GM19351 (cell line): ENCODE measurements around the gene RTF1.
"Not testable (repeated sequence)": the region's sequence is repeated elsewhere in the genome, so short reads cannot be mapped to it uniquely, and the experiment has no call there.

ENCODE experiments used
- ATAC-seq: cut with Tn5 transposase; IDR thresholded peaks from one replicate; pipeline ENCODE4 v1.9.1; 2021; ENCODE audit warnings: mild to moderate bottlenecking, moderate library complexity; ENCODE audit not compliant: unreplicated experiment

The RTF1 gene

DNA sequence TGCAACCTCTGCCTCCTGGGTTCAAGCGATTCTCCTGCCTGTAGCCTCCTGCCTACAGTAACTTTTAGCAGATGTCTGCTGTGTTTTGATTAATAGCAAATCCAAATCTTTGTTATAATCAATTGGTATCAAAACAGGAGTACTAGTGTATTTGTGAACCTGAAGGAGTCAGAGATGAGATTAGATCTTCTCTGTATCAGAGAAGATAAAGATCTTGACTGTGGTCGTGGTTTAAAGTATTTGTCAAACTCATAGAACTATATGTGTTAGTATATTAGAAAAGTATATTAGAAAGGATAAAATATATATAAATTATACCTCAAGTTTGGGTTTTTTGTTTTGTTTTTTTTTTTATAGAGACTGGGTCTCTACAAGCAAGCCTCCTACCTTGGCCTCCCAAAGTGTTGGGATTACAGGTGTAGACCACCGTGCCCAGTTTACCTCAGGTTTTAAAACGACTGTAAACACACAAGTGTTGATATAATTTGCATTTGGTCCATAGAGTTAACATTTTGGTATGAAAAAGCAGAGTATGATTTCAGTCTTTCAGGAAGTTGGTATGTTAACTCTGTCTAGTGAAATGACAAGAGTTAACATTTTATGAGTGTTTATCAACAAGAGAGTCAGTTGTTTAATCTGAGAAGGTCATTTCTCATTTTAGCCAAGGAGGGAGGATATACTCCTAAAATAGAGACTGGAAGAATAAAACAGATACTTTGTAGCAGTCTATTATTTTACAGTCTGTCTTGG, 18.3 kb downstream of the RTF1 start:
- ATAC-seq = no peak

DNA sequence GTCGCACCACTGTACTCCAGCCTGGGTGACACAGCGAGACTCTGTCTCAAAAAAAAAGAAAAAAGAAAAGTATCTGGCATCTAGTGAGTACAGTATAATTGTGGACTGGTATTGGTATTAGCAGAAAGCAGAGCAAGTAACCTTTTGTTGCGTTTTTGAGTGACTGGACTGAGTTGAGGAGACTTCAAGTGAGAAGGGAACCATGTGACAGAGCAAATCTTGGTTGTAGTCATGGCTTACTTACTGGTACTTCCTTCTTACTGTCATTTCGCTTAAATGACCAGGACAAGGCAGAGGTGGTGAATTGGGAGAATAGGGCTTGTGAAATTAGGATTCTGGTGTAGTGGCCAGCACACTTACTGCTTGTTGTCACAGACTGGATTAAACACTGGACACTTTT, 20.6 kb downstream of the RTF1 start:
- ATAC-seq = no peak

DNA sequence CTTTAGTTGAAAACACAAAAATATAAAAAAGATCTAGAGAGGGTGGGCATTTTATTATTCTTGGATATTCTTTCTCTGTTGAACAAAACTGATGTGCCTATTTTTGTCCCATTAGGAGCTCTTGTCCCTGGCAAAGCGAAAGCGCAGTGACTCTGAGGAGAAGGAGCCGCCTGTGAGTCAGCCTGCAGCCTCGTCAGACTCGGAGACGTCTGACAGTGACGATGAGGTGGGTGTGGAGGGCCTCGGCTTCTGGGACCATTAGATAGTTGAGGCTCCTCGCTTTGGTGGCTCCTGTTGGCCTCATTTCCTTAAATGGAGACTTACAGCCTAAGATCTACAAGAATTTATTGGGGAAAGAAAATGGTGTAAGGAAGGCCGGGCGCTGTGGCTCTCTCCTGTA, 21.3 kb downstream of the RTF1 start:
- ATAC-seq = no peak

DNA sequence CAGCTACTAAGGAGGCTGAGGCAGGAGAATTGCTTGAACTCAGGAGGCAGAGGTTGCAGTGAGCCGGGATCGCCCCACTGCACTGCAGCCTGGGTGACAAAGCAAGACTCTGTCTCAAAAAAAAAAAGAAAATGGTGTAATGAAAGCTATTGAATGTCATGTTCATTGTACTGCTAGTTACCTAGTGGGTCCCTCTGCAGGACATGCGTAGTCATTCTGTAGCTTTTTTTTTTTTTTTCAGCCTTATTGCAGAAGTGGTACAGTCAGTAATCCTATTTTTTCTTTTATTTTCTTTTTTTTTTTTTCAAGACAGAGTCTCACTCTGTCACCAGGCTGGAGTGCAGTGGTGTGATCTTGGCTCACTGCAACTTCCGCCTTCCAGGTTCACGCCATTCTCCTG, 21.9 kb downstream of the RTF1 start:
- not testable (repeated sequence) for ATAC-seq

DNA sequence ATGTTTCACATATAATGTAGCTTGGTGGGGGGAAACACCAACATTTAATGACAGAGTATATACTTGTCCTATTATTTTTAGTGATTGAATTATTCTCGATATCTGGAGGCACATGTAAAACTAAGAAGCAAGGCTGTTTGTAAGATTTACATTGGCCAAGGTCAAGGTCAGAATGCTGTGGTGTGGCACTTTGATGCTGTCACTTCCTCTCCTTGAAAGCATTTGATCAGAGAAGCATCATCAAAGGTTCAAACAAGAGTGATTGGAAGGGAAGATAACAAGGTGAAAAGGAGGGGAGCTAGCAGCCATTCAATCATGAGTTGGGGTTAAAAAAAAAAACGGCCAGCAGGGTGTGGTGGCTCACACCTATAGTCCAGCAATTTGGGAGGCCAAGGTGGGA, 26.4 kb downstream of the RTF1 start:
- no peak for ATAC-seq

DNA sequence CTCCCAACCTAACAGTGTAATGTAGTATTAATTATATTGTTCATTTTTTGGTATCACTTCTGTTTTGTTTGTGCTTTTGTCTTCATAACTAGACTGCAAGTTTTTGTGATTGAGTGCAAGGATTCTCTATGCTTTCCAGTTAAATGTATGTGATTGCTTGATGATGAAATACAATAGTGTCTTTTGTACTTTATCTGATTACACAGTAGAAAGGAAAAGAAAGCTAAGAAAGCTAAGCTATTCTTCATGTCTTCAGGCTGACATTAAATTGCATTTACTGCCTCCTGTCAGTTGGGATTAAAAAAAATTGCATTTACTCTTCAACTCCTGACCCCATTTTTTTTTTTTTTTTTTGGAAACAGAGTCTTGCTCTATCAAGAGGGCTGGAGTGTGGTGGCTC, 28.5 kb downstream of the RTF1 start:
- no peak for ATAC-seq

DNA sequence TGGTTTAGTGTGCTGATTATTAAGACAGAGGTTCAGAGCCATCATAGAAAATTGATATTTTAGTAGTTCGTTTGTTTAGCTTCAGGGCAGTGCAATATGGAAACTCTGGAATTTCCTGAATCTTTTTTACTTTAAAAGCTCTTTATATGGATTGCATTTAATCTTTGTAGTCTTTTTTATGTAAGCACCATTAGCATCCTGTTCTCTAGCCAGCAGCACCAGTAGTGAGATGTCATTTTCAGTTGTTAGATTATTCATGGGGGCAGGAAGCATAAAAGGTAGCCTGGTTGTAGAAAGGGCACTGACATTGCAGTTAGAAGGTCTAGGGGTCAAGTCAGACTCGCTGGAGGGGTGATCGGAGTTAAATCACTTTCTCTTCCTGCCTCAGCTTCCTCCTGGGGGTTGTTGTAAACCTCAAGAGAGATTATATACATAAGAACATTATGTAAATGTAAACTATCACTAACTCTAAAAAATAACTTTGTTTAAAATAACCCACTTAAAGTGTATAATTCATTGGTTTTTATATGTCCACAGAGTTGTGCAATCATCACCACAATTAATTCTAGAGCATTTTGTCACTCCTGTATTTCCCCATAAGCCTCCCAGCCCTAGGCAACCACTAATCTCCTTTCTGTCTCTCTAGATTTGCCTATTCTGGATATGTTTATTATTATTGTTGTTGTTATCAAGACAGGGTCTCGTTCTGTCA, 45.3 kb downstream of the RTF1 start:
- no peak for ATAC-seq

DNA sequence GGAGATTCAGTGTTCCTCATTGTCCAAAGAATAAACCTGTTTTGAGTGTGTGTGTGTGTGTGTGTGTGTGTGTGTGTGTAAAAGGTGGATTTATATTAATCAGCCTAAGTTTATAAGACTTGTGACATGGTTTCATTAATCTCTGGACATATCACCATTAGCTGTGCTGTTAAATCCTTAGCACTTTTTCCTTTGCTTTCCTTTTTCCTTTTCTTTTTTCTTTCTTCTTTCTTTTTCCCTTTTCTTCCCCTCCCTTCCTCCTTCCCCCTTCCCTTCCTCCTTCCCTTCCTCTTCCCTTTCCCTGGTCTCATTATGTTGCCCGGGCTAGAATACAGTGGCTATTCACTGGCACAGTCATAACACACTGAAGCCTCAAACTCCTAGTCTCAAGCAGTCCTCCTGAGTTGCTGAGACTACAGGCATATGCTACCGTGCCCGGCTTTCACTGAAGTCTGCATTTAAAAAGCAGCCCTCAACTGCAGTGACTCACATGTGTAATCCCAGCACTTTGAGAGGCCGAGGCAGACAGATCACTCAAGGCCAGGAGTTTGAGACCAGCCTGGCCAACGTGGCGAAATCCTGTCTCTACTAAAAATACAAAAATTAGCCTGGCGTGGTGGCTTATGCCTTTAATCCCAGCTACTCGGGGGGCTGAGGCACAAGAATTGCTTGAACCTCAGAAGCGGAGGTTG, 48.1 kb downstream of the RTF1 start:
- ATAC-seq = no peak

DNA sequence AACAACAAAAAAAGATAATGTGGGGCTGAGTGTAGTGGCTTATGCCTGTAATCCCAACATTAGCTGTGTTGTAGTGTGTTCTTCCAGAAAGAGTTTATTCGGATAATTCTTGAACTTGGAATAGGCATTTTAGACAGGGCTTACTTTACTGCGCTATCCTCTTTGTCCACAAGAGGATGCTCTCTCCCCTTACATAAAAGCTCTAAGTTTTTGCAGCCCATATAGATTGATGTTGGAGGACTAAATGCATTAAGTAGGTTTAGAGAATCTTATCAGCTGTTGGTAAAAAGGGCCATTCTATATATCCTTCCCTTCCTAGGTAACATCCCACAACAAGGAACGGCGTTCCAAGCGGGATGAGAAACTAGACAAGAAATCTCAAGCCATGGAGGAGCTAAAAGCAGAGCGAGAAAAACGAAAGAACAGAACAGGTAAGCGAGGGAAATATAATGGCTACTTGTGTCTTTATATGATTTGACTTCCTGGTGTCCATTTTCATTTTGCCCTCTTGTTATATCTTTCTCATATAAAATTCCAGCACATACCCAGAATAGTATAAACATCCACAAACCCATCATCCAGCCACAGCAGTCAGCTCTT, 49.0 kb downstream of the RTF1 start:
- ATAC-seq = no peak

DNA sequence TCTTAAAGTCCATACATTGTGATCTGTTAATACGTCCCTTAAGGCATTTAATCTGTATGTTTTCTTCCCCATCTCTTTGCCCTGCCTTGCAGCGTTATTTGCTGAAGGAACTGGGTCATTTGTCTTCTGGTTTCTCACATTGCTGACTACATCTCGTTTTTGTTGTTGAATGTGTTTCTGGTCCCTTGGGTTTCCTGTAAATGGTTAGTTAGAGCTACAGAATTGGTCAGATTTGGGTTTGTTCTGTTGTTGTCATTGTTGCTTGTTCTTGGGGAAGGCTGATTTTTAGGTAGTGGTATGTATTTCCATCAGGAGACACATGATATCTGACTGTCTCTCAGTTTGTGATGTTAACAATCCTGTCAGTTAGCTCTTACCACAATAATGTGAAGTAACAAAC, 49.8 kb downstream of the RTF1 start:
- no peak for ATAC-seq

DNA sequence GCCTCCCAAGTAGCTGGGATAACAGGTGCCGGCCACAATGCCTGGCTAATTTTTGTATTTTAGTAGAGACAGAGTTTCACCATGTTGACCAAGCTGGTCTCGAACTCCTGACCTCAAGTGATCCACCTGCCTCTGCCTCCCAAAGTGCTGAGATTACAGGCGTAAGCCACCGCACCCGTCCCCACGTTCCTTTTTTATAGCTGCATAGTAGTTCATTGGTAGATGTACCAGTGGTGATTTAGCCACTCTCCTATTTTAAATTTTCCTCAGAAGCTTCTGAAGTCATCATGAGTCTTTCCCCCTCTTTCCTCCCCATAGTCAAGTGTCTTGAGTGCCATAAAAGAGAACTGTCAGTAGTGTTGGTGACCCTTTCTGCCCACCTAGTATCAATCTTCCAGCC, 52.7 kb downstream of the RTF1 start:
- not testable (repeated sequence) for ATAC-seq

DNA sequence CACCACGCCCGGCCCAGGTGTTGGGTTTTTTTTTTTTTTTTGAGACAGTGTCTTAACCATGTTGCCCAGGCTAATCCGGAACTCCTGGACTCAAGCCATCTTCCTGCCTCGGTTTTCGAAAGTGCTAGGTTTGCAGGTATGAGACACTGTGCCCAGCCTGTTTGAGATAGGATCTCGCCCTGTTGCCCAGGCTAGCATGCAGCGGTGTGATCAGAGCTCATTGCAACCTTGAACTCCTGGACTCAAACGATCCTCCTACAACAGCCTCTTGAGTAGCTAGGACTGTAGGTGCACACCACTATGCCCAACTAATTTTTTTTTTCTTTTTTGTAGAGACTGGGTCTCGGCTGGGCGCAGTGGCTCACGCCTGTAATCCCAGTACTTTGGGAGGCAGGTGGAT, 56.5 kb downstream of the RTF1 start:
- no peak for ATAC-seq

DNA sequence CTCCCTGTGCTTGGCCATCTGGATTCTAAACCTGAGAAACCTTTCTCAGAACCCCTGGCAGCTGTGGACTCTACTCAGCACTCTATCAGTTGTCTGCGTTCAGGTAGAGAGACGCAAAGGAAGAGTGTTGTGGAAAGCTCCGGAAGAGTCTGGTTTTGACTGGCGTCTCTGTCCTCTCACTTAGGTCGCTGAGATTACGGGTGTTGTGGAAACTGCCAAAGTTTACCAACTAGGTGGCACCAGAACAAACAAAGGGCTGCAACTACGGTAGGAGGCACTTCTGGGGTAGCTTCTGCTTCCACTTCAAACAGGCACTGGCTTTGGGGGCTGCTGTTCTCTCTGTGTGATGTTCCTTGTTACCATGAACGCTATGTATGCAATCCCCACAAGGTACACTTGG, 57.5 kb downstream of the RTF1 start:
- no peak for ATAC-seq

DNA sequence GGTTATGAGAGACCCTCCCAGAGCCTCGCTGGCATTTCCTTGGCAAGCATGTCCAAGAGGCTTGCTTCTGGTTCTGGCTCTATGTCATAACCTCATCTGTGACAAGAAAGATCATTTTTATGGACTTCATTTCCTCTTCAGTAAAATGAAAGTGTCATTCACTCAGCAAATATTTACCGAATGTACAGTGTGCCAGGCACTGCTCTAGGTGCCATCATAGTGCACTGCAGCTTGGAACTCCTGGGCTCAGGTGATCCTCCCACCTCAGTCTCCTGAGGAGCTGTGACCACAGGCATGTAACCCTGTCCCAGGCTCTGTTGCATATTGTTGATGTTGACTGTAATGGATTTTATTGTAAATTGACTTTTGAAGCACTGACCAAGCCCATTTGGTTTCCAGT, 58.0 kb downstream of the RTF1 start:
- ATAC-seq = no peak

DNA sequence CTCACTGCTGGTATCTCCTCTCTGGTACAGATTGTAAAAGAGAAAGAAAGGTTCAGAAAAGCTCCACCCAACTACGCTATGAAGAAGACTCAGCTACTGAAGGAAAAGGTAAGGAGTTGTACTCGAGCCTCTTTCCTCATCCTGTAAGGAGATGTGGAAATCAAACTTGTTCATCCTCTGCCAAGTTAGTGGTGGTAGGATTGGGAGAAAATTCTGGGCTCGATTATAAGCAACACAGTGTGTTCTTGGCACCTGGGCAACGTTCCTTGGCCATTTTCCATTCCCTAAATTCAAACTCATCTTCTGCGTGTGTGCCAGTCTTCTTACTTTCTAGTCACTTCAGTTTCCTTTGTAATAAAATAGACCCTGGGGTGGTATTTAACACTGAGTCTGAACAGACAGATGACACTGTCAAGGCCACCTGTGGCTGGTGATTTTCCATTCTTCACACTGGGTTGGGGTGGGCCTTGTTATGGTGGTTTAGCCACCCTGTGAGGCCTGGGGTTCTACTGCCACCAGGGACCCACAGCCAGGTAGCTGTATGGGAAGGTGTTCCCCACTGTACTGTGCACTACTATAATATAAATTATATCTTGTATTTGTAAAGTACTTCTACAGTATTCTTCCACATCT, 59.6 kb downstream of the RTF1 start:
- ATAC-seq = no peak

DNA sequence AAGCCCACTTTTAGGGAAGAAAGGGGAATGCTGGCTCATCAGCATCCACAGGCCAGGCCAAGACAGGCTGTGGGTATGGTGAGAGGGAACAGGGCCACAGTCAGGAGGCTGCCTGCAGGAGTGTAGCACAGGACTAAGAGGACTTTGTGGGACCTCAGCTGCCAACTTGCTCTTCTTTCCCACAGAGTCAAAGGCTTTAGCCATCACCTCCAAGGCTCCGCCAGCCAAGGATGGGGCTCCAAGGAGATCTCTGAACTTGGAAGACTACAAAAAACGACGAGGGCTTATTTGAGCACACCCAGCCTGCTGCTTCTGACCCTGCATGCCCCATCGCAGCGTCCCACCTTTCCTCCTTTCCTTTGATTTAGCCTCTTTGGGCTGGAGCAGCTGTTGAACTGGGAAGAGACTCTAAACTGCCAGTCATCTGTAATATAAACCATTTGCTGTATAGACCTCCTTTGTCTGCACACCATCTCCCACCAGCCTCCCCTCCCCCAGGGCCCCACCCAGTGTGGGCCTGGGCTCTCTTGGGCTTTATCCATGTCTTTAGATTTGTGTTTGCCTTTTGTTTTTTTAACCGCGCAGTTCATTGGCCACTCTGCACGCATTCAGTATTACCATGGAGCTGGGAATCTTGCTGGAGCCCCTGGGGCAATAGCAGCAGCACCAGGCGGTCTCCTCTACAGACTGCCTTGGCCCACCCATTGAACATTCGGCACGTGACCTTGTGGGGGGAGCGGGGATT, 63.7 kb downstream of the RTF1 start:
- no peak for ATAC-seq

DNA sequence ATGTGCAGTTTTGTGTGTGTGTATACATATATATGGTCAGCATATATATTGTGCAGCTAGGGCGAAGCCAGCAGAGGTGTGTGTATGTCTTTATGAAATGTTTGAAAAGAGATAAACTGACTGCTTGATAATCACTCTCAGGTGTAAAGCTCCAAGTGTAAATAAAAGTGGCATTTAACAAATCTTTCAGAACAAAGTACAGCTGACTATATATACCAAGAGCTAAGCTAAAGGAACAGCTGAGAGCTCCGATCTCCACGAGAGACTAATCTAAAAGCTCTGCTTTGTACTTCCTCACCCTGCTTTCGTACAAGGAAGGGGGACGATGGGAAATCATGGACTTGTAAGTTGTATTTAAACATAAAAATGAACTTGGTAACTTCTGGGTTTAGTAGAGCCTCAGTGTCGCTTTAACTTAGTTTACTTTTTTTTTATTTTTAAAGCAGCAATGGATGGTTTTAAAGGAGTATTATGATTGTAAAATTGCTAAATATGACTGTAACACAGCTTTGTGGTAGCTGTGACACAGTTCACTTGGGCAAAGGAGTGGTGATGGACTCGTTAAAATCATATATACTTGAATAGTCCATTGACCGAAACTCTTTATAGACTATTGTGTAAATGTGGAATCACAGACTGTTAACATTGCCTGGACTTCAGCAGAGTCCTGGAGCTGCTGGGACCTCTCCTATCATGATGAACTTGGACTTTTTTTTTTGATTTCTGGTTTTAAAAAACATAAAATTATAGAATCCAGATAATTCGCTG, 65.4 kb downstream of the RTF1 start:
- ATAC-seq = no peak

DNA sequence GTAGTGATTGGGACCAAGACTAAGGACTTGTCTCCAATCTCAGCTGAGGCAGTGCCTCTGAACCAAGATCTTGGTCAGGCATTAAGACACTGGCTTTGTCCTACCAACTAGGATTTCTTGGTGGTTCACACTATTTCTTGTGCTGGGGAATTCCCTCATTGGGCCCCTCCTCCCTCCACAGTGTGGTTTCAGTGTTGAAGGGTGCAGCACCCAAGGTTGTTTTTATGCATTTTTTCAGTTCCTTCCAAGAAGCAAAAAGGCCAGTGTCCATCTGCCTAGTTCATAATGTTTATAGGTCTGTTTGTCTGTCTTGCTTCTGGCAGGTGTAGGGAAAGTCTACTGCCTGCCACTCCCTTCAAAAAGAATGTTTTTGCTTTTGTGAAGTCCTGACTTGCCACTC, 66.2 kb downstream of the RTF1 start:
- ATAC-seq = peak; percentile 78

DNA sequence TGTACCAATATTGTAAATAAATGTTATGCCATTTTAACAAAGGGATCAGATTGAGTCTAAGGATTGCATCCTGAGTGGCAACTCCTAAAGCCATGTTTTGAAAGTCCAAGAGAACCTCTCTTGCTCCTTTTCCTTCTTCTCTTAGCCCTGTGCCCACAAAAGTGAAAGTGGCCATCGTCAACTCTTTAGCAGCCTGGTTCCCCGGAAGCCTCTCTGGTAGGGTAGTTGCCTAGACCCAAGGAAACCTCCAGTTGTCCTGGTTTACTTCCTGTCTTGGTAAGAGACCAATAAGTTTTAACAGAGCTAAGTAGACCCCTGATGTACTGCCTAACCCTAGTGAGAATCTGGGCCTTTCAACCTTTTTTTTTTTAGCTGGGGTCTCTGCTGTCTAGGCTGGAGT, 66.6 kb downstream of the RTF1 start:
- no peak for ATAC-seq
